Measurements from ENCODE around the gene SLC39A1. TPM values are rescaled to one million over a fixed set of nuclear protein-coding genes. Genes with fewer than 3 reads are reported as not detected.

SLC39A1 gene
- total and polyA plus RNA-seq, 9 of the 15 experiments (the other 6 are each of a cell fraction or from before 2014, with no cell fraction given): 9.9 to 81.1 (median 62.7) TPM

DNA sequence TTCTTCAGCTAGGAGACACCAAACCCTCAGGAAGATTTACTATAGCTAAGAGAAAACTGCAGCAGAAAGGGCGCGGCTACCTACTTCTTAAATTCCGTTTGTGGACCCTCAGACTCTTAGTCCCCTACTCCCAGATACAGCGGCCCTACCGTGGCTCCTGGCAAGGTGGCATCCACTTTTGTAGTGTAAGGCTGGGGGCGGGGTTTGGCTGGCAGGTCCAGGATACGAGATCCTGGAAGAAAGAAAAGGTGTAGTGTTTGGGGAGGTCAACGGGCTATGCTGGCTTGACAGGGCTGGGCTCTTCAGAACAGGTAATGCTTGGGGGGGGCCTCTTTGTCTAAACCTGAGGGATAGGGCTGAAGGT lies 4.6 kb upstream of the SLC39A1 start:
- DNase-seq (ENCODE audit: extremely low read depth in 1 of 4, low spot score in 3 of 4) (no peak), ATAC-seq (no peak), FAIRE-seq (no peak)
- no peaks in the 10 kb centered on the region for H3K9me1 ChIP-seq (ENCODE audit: control insufficient read depth, insufficient read depth, low read length)
- peak overlapping the region; percentile 89 to 99 for H3K9ac ChIP-seq (ENCODE audit: insufficient read depth in 1 of 2, low read depth in 2 of 2, low read length in 2 of 2)
- peaks cover 39% of the 10 kb centered on the region for H3K79me2 ChIP-seq (ENCODE audit: control insufficient read depth, insufficient read depth, low read length)
- H3K36me3 ChIP-seq (ENCODE audit: control insufficient read depth, insufficient read depth, low read length): peaks cover 1% of the 10 kb centered on the region; the same call in 2 of the 3 replicates
- intact Hi-C loops (cut with micrococcal nuclease) (loop anchor here (5.0 kb wide), 1 partner anchor 171 kb away; no protein-coding TSS in a partner anchor), in situ Hi-C loops (cut with MboI) (no loop called here)
- no peaks in the 10 kb centered on the region for H3K27me3 ChIP-seq (ENCODE audit: control insufficient read depth in 2 of 2, insufficient read depth in 2 of 2, low read length in 2 of 2)
- H3K4me3 ChIP-seq: peak overlapping the region; percentile 51
- H3K4me1 ChIP-seq (replicated peaks in 1 of 2; ENCODE audit: control insufficient read depth in 2 of 2, insufficient read depth in 2 of 2, low read length in 2 of 2): peaks cover 7 to 15% of the 10 kb centered on the region in 2 experiments; a peak in 4 of 5 replicates
- TF ChIP-seq CCAR2 (IDR thresholded peaks at IDR 0.05; ENCODE audit: low read depth, low read length) (no peak), ZNF41 (CRISPR knock-in tag; conservative IDR thresholded peaks at IDR 0.05) (no peak), FOXK1 (CRISPR knock-in tag; IDR thresholded peaks at IDR 0.05; ENCODE audit: borderline replicate concordance) (0 out of 2 replicates have a peak, but pooled peaks have one; percentile 2), ZNF696 (CRISPR knock-in tag; conservative IDR thresholded peaks at IDR 0.05) (no peak), ELF1 (tag; IDR thresholded peaks at IDR 0.05) (peak; percentile 32; the same call in 1 of the 2 replicates), CHD1 (IDR thresholded peaks at IDR 0.05; ENCODE audit: low read length) (peak; percentile 51), KAT7 (CRISPR knock-in tag; IDR thresholded peaks at IDR 0.05; ENCODE audit: borderline replicate concordance) (no peak), SIX5 (IDR thresholded peaks at IDR 0.05; ENCODE audit: borderline replicate concordance in 1 of 2, insufficient read depth in 1 of 2, low read depth in 1 of 2, low read length in 2 of 2) (no peak)
- TF ChIP-seq, protein P1, sequence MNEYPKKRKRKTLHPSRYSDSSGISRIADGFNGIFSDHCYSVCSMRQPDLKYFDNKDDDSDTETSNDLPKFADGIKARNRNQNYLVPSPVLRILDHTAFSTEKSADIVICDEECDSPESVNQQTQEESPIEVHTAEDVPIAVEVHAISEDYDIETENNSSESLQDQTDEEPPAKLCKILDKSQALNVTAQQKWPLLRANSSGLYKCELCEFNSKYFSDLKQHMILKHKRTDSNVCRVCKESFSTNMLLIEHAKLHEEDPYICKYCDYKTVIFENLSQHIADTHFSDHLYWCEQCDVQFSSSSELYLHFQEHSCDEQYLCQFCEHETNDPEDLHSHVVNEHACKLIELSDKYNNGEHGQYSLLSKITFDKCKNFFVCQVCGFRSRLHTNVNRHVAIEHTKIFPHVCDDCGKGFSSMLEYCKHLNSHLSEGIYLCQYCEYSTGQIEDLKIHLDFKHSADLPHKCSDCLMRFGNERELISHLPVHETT (CRISPR knock-in tag; conservative IDR thresholded peaks at IDR 0.05 in 1 of 2, IDR thresholded peaks at IDR 0.05 in 1 of 2): 0 out of 4 replicates have a peak, but pooled peaks of 1 of the 2 experiments have one; percentile 16
- TF ChIP-seq, protein P2, sequence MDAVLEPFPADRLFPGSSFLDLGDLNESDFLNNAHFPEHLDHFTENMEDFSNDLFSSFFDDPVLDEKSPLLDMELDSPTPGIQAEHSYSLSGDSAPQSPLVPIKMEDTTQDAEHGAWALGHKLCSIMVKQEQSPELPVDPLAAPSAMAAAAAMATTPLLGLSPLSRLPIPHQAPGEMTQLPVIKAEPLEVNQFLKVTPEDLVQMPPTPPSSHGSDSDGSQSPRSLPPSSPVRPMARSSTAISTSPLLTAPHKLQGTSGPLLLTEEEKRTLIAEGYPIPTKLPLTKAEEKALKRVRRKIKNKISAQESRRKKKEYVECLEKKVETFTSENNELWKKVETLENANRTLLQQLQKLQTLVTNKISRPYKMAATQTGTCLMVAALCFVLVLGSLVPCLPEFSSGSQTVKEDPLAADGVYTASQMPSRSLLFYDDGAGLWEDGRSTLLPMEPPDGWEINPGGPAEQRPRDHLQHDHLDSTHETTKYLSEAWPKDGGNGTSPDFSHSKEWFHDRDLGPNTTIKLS (IDR thresholded peaks at IDR 0.05; ENCODE audit: borderline replicate concordance, low read depth): 0 out of 2 replicates have a peak, but pooled peaks have one; percentile 18
- peak overlapping the region; percentile 89 for H2AFZ ChIP-seq (ENCODE audit: low read depth, low read length)
- 0% methylated on average over 7 of the region's 8 CpGs for WGBS (ENCODE audit: insufficient coverage, low coverage, missing lambda C conversion rate)
- TSS peak; percentile 56 for BruUV-seq (replicated peaks)
- H4K20me1 ChIP-seq (replicated peaks; ENCODE audit: control insufficient read depth, insufficient read depth, low read length): no peaks in the 10 kb centered on the region
- CTCF ChIA-PET (ENCODE audit: low intra/inter-chr PET ratio): no interaction called here
- POLR2A ChIA-PET: interaction anchor here (0.5 to 4.8 kb wide), 12 partner anchors 9 to 323 kb away, joined by 3 to 84 read pairs (median 6); partner anchors contain the start of genes CRTC2, DENND4B, JTB and RAB13
- peak overlapping the region; percentile 82 for H3K27ac ChIP-seq (ENCODE audit: extremely low read depth, low read depth, low read length)
- H3K4me2 ChIP-seq (ENCODE audit: insufficient read depth, low read length): peak overlapping the region; percentile 87
- no peaks in the 10 kb centered on the region for H3K9me3 ChIP-seq (replicated peaks; ENCODE audit: control insufficient read depth, insufficient read depth, low read depth, low read length)
